Left ventricle myocardium inferior (tissue), 1 donor: ENCODE data around the gene ANKS4B. TPM values are rescaled to one million over a fixed set of nuclear protein-coding genes. Genes with fewer than 3 reads are reported as not detected.

Source experiments
- DNase-seq: peaks from one replicate; pipeline ENCODE4 v3.0.0-alpha.2; 2020
- H3K27ac ChIP-seq: fragments of 200-600 bp; replicated peaks from 2 replicates; pipeline ENCODE4 v1.8.0; 2021
- H3K27me3 ChIP-seq: fragments of 200-600 bp; 2 replicates; pipeline ENCODE4 v1.8.0; 2021; ENCODE audit warnings: low read depth
- H3K36me3 ChIP-seq: fragments of 200-600 bp; 2 replicates; pipeline ENCODE4 v1.8.0; 2021
- H3K4me1 ChIP-seq: fragments of 200-600 bp; 2 replicates; pipeline ENCODE4 v1.8.0; 2021
- H3K4me3 ChIP-seq: fragments of 200-600 bp; 2 replicates; pipeline ENCODE4 v1.8.0; 2021; ENCODE audit warnings: mild to moderate bottlenecking, moderate library complexity
- H3K9me3 ChIP-seq: fragments of 200-600 bp; replicated peaks from 2 replicates; pipeline ENCODE4 v1.8.0; 2021
- CTCF ChIP-seq: fragments of 200-600 bp; IDR thresholded peaks from 2 replicates; pipeline ENCODE4 v1.8.0; 2021; ENCODE audit warnings: antibody characterized with exemption, mild to moderate bottlenecking, borderline replicate concordance
- intact Hi-C: fragments of 100-400 bp; cut with micrococcal nuclease; formaldehyde crosslinking; loops from one replicate; pipeline ENCODE4 v1.11.0; 2022
- total RNA-seq: library from RNA; stranded (reverse); fragmentation: NEBNext Ultra II Directional; extraction: Animal tissue kit (Norgen Biotek cat#: 25700); gene quantifications from one replicate; pipeline ENCODE4 v1.2.1, GENCODE V29; 2021
- donor health status: DM: no; HTN: yes; CAD: no; lungs with severe emphysema.

ANKS4B gene
- total RNA-seq, 1 donor from 2014 or later: not detected

DNA sequence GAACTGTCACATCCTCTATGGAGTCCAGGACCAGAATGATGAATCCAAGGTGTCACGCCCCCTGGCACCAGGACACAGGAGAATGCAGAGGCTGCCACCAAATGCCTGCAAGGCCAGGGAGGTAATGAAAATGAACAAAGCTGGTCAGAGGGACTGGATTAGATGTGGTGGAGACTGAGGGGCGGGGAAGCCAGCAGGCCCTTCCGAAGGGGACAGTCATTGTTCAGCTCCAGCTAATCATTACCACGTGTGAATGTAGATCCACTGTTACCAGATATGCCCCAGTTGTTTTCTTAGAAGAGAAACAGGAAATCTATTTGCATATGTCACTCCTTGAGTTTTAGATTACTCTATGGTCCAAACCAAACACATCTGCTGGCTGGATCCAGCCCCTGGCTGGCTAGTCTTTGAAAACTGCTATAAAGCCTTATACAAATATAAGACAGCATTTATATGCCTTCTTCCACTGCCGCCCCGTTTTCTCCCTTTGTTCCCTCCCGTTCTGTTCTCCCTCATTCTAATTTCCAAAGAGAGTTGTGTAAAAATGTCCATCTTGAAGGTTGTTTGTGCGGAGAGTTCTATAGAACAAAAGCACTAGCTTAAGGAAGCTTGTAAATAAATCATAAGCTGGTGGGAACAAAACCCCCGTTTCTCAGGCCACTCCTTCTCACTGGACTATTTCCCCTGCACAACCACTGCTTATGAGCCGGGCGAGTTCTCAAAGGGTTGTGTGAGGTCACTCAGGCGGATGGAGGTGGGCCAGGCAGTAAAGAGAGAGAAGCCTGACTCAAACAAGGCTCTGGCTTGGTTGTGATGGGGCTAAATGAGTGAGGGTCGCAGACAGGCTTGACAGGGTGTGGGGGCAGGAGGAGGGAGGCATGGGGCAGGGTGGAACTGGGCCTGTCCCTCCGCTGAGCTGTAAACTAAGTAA lies 30.4 kb downstream of the ANKS4B start:
- no peaks in the 10 kb centered on the region for H3K9me3 ChIP-seq
- no peak for TF ChIP-seq CTCF
- no peak overlapping the region for H3K4me3 ChIP-seq
- peaks cover 71% of the 10 kb centered on the region for H3K4me1 ChIP-seq
- peak overlapping the region; percentile 90 for H3K27ac ChIP-seq
- H3K36me3 ChIP-seq: peaks cover 20% of the 10 kb centered on the region
- DNase-seq: peak; percentile 42
- no peaks in the 10 kb centered on the region for H3K27me3 ChIP-seq
- intact Hi-C loops: no loop called here

DNA sequence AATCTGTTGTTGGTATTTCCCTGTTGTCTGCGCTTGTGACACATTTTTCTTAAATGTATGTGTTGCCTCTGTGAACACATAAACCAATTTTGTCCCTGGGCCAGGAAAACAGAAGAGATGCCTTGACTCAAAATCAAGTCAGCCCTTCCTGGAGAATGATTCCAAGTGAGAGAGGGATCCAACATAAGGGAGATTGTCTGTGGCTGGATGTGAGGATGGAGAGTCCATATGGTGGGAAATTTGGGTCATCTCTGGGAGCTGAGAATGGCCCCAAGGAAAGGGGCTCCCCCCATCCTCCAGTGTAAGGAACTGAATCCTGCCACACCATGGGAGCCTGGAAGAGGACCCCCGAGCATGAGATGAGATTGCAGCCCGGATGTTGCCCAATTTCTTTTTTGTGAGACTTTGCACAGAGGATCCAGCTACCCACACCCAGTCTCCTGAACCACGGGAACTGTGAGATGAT lies 31.1 kb downstream of the ANKS4B start:
- H3K27ac ChIP-seq: peak overlapping the region; percentile 90

DNA sequence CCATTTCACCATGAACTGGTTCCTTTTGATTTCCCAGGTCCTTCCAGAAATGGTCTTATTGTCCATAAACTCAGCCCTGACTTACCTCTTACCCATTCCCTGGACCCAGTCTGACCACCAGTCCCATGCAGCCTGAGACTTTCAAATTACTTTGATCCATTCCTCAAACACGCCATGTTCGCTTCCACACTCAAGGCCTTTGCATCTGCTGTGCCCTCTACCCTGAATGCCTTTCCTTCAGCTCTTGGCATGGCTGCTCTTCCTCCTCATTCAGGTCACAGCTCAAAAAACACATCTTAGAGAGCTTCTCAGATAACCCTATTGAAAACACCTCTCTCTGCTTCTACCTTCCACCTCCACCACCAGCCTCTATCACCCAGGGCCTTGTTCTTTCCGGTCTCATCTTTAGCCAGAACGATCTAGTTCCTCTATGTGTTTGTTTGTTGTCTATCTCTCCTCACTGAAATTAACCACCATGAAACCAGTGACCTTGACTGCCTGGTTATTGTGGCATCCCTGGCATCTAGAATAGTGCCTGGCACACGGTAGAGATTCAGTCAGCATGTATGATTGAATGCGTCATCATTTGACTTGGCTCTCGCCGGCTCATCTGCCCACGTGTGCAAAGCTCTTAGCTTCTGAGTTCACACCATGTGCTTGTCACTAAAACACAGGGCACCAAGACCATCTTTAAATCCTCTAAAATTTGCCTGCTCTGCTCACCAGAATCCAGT lies 31.8 kb downstream of the ANKS4B start:
- TF ChIP-seq CTCF: no peak
- peak; percentile 48 for DNase-seq
- Histone ChIP-seq H3K9me3 (no peaks in the 10 kb centered on the region), H3K36me3 (peaks cover 20% of the 10 kb centered on the region), H3K27ac (peak overlapping the region; percentile 90), H3K4me1 (peaks cover 71% of the 10 kb centered on the region), H3K27me3 (no peaks in the 10 kb centered on the region), H3K4me3 (no peak overlapping the region)
- intact Hi-C loops: no loop called here

More for the DNA sequence above, 31.1 kb downstream of the ANKS4B start:
- DNase-seq: no peak
- no peaks in the 10 kb centered on the region for H3K27me3 ChIP-seq
- H3K4me3 ChIP-seq: no peak overlapping the region
- no peaks in the 10 kb centered on the region for H3K9me3 ChIP-seq
- H3K4me1 ChIP-seq: peaks cover 71% of the 10 kb centered on the region
- intact Hi-C loops: no loop called here
- peaks cover 20% of the 10 kb centered on the region for H3K36me3 ChIP-seq
- TF ChIP-seq CTCF: no peak

DNA sequence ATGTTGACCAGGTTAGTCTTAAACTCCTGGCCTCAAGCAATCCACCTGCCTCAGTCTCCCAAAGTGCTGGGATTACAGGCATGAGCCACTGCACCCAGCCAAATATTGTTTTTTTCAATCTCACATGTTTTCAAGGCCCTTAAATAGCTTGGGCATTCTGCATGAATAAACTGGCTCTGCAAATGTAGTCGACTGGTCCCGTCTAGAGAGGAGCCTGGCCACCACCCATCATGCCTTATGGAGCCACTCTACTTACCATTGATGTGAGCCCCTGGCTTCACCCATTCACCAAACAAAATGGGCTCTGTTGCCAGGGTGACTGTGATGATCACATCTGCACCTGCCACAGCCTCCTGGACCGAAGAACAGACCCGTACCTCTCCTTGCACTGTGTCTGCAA lies 33.8 kb downstream of the ANKS4B start:
- Histone ChIP-seq H3K4me1 (peaks cover 54% of the 10 kb centered on the region), H3K4me3 (no peak overlapping the region), H3K36me3 (peaks cover 20% of the 10 kb centered on the region), H3K27ac (peak overlapping the region; percentile 90), H3K27me3 (peaks cover 5% of the 10 kb centered on the region), H3K9me3 (no peaks in the 10 kb centered on the region)
- intact Hi-C loops: no loop called here
- no peak for DNase-seq
- TF ChIP-seq CTCF: no peak

- Histone ChIP-seq H3K27ac (peak overlapping the region; percentile 90), H3K9me3 (no peaks in the 10 kb centered on the region), H3K36me3 (peaks cover 20% of the 10 kb centered on the region), H3K4me1 (peaks cover 45% of the 10 kb centered on the region), H3K27me3 (peaks cover 7% of the 10 kb centered on the region), H3K4me3 (no peak overlapping the region)
- intact Hi-C loops: no loop called here
- DNase-seq: no peak
- no peak for TF ChIP-seq CTCF
Observed at GRCh38 chr16:21268236-21268635, 34.7 kb downstream of the ANKS4B start.
